Measurements from ENCODE around the gene MYLIP.

MYLIP gene

DNA sequence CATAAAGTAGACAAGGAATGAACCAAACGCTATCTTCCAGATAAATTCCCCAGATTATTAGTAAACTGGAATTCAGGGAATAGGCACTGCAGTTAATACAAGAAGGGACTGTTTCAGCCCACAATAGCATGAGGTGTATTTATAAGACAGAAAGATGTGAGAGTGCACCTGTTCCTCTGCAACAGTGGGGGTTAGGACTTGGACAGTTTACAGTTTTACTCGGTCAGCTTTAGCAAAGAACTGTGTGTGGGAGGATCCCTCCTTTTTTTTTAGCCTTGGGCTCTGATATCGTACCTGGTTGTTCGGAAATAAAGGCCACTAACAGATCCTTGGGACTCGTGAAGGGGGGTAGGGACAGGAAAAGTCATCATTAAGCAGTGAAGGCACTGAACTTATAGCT is 2.0 kb upstream of the MYLIP start:
- Mint-ChIP-seq H3K27me3 (no peaks in the 10 kb centered on the region), H3K4me1 (peaks cover 21% of the 10 kb centered on the region), H3K36me3 (no peaks in the 10 kb centered on the region), H3K4me3 (no peak overlapping the region), H3K27ac (no peak overlapping the region), H3K9me3 (no peaks in the 10 kb centered on the region)
- ATAC-seq = no peak

DNA sequence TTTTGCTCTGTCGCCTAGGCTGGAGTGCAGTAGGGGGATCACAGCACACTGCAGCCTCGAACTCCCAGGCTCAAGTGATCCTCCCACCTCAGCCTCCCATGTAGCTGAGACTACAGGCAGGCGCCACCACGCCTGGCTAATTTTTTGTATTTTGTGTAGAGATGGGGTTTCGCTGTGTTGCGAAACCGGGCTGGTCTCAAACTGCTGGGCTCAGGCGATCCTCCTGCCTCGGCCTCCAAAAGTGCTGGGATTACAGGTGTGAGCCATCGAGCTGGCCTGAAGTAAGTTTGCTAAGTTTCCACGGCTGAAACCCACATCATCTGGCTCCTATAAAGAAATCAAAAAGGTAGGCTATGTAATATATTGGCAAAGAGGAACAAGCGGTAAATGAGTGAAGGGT is 1.4 kb upstream of the MYLIP start:
- Mint-ChIP-seq H3K4me3 (peak overlapping the region; percentile 41), H3K36me3 (no peaks in the 10 kb centered on the region), H3K27ac (peak overlapping the region; percentile 87), H3K27me3 (no peaks in the 10 kb centered on the region), H3K9me3 (no peaks in the 10 kb centered on the region), H3K4me1 (peaks cover 21% of the 10 kb centered on the region)
- no peak for ATAC-seq

DNA sequence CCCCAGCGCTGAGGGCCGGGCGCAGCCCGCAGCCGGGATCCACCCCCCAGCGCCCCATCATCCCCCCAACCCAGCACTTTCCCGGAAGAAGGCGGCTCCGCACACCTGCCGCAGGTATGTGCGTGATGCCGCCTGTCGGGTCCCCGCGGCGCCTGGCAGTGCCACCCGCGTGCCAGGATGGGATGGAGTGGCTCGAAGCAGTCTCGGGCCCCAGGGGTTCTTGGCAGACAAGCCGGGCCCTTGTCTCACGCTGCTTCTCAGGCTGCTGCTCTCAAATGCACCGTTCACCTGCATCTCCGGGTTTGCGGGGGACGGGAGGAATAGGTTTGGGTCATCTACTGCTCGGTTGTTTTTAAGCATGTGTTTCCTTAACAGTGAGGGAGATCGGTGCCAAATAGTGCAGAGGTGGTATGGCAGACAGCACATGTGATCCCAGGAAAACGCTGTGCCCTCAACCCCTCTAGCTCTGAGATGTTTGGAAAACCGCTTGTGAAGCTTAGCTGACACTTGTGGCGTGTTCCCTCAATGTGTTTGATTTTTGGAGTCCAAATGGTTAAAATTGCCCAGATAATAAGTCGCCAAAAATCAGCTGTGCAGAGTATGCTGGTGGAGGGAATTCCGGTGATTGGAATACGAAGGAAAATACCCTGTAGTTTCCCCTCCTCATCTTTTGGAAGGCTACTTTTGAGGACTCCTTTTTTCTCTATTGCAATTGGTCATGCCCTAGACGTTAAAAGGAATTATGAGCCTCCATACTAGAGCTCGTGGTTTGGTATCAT is 926 bp downstream of the MYLIP start:
- H3K9me3 Mint-ChIP-seq = no peaks in the 10 kb centered on the region
- H3K27ac Mint-ChIP-seq = peak overlapping the region; percentile 87
- ATAC-seq = no peak
- H3K4me3 Mint-ChIP-seq = peak overlapping the region; percentile 85
- H3K4me1 Mint-ChIP-seq = peaks cover 38% of the 10 kb centered on the region
- H3K36me3 Mint-ChIP-seq = peaks cover 22% of the 10 kb centered on the region
- no peaks in the 10 kb centered on the region for H3K27me3 Mint-ChIP-seq

DNA sequence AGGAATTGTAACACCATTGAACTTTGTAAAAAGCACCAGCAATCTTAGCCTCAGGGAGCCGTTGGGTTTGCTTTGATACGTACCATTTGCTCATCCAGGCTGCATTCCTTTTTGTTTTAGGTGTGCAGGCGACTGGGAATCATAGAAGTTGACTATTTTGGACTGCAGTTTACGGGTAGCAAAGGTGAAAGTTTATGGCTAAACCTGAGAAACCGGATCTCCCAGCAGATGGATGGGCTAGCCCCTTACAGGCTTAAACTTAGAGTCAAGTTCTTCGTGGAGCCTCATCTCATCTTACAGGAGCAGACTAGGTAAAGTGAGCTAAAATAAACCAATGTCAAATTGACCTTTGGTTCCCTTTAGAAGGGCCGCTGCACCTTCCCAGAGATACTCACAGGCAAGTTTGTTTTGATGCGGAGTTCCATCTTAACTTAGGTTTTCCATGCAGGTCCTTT is 1.6 kb downstream of the MYLIP start:
- Mint-ChIP-seq H3K4me1 (peaks cover 43% of the 10 kb centered on the region), H3K27me3 (no peaks in the 10 kb centered on the region), H3K36me3 (peaks cover 27% of the 10 kb centered on the region), H3K9me3 (no peaks in the 10 kb centered on the region), H3K27ac (peak overlapping the region; percentile 87), H3K4me3 (peak overlapping the region; percentile 85)
- no peak for ATAC-seq

DNA sequence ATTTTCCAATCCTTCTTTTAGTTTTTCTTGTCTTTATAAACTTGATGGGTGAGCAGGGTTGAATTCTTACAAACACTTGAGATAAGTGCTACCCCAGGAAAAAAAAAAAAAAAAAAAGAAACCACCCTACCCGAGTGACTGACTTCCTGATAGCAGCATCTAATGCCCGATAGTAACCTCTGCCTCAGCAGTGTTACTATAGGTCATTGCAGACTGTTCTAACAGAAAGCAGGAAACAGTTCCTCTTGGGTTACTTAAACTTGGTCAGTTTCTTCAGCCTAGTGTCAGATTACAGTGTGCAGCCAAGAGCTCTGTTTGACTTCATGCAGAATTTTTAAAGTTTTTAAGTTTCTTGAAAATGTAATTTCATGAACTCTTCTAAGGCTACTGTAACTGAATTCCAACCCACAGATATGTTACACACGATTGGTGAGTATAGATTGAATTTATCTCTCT is 2.1 kb downstream of the MYLIP start:
- ATAC-seq = peak; percentile 77
- H3K36me3 Mint-ChIP-seq = peaks cover 27% of the 10 kb centered on the region

DNA sequence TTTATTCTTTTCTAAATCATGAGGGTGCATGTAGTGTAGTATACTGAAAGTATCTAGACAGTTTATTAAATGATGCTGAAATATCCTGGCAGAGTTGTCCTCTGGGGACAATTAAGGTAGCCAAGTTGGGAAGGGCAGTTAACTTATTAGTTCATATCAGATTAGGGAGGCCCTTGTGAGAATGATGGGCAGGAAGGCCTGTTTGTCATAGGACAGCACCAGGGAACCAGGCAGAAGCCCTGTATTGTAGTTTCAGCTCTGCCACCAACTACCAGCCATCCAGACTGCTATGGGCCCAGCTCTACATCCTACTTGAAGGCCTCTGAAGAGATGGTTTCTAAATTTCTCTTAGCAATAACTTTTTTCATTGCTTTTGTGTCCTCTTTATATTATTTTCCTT is 4.0 kb downstream of the MYLIP start:
- no peaks in the 10 kb centered on the region for H3K27me3 Mint-ChIP-seq
- ATAC-seq = no peak
- peak overlapping the region; percentile 51 for H3K4me3 Mint-ChIP-seq
- H3K9me3 Mint-ChIP-seq = no peaks in the 10 kb centered on the region
- H3K4me1 Mint-ChIP-seq = peaks cover 57% of the 10 kb centered on the region
- H3K36me3 Mint-ChIP-seq = peaks cover 34% of the 10 kb centered on the region
- no peak overlapping the region for H3K27ac Mint-ChIP-seq

More for the DNA sequence above, 2.1 kb downstream of the MYLIP start:
- Mint-ChIP-seq H3K4me3 (peak overlapping the region; percentile 85), H3K4me1 (peaks cover 48% of the 10 kb centered on the region), H3K9me3 (no peaks in the 10 kb centered on the region), H3K27me3 (no peaks in the 10 kb centered on the region), H3K27ac (peak overlapping the region; percentile 87)

DNA sequence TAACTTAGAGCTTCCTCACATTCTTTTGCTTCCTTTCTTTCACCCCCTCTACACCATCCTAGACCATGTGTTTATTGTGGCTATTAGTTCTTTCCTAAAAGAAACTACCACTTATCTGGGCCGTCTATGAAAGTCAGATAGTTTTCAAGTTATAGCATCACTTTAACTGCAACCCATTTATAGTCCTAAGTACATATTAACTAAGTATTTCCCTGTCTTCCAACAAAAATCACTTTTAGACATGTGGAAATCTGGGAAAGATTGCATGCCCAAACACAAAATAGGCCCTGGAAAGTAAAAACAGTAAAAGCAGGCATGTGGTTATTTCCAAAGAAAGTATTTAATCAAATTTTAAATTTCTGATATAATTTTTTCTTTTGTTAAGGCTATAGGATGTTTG is 5.5 kb downstream of the MYLIP start:
- no peaks in the 10 kb centered on the region for H3K27me3 Mint-ChIP-seq
- no peaks in the 10 kb centered on the region for H3K9me3 Mint-ChIP-seq
- no peak overlapping the region for H3K4me3 Mint-ChIP-seq
- H3K27ac Mint-ChIP-seq = no peak overlapping the region
- H3K36me3 Mint-ChIP-seq = peaks cover 34% of the 10 kb centered on the region
- ATAC-seq = no peak
- peaks cover 57% of the 10 kb centered on the region for H3K4me1 Mint-ChIP-seq

DNA sequence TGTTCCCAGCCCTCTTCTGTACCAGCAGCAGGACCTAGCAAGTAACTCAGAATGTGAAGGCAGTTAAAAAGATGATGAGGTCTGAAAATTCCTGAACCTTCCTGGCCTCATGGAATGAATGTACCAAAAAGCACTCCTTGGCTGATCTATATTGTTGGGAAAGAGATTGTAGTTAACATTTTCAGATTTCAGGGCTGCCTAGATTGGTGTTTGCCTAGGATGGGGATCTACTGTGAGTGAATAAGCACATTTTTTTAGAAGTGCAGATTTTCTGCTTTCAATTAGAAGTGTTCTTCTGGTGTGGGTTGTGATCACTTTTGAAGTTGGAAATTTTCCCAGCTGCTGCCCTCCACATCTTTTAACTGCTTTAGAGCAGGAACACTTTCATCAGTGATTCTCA is 6.2 kb downstream of the MYLIP start:
- ATAC-seq = no peak
- Mint-ChIP-seq H3K4me3 (no peak overlapping the region), H3K27ac (no peak overlapping the region), H3K9me3 (no peaks in the 10 kb centered on the region), H3K27me3 (no peaks in the 10 kb centered on the region), H3K4me1 (peaks cover 59% of the 10 kb centered on the region), H3K36me3 (peaks cover 37% of the 10 kb centered on the region)

DNA sequence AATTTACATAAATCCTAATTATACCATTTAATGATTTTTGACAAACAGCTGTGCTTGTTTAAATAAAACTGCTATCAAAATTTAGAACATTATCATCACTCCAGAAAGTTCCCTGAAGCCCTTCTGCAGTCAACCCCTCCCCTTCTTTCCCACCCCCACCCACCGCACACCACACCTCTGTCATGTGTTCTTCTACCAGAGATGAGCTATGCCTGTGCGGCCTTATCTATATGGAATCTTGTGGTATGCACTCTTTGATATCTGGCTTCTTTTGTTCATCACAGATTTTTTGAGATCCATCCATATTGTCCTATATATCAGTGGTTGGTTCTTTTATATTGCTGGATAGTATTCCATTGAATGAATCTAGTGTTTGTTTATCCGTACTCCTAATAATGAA is 7.2 kb downstream of the MYLIP start:
- ATAC-seq = no peak
- peaks cover 47% of the 10 kb centered on the region for H3K36me3 Mint-ChIP-seq
- no peak overlapping the region for H3K4me3 Mint-ChIP-seq
- no peaks in the 10 kb centered on the region for H3K27me3 Mint-ChIP-seq
- H3K4me1 Mint-ChIP-seq = peaks cover 69% of the 10 kb centered on the region
- H3K9me3 Mint-ChIP-seq = no peaks in the 10 kb centered on the region
- H3K27ac Mint-ChIP-seq = no peak overlapping the region

DNA sequence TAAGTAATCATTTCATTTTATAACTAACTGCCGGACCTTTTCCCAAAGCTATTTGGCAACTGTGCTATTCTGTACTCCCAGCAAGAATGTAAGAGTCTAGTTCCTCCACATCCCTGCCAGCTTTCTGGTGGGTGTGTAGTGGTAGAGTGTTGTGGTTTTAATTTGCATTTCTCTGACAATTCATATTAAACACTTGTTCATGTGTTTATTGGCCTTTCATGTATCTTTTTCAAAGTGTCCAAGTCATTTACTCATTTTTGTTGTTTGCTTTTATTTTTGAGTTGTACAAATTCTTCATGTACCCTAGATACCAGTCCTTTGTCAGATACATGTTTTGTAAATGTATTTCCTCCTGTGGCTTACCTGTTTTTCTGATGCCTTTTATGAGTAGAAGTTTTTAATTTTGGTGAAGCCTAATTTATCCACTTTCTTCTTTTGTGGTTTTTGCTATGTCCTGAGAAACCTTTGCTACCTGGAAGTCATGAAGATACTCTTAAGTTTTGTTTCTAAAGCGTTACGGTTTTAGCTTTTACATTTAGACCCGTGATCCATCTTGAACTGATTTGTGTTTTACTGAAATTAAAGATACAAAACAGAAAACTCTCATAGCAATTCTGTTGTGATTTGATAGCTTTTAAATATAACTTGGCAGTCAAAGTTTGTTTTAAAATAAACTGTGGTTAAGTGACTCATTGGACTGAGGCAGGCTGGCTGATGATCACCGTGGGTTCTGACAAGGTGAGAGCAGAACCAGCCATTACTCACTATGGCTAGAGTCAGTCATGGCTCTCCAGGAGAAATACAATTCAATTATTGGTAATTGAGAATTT is 8.0 kb downstream of the MYLIP start:
- Mint-ChIP-seq H3K27me3 (no peaks in the 10 kb centered on the region), H3K36me3 (peaks cover 53% of the 10 kb centered on the region), H3K27ac (peak overlapping the region; percentile 46), H3K4me1 (peaks cover 69% of the 10 kb centered on the region), H3K9me3 (no peaks in the 10 kb centered on the region), H3K4me3 (peak overlapping the region; percentile 31)
- ATAC-seq = no peak

DNA sequence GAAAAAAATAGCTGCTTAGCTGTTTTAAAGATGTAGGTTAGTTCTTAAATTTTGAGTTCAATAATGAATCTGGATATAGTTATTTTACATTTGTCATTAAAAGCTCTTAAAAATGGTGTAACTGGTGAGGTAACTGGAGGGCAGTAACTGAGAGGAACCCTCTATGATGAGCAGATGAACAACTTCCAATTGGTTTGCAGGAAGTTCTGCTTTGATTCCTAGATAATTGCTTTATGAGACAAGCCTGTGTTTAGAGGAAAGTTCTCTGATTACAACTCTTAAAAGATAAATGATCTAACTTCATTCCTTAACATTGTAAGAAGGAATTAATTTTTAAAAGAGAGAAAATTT is 8.5 kb downstream of the MYLIP start:
- Mint-ChIP-seq H3K36me3 (peaks cover 59% of the 10 kb centered on the region), H3K9me3 (no peaks in the 10 kb centered on the region), H3K4me3 (no peak overlapping the region), H3K27me3 (no peaks in the 10 kb centered on the region), H3K4me1 (peaks cover 69% of the 10 kb centered on the region), H3K27ac (no peak overlapping the region)
- no peak for ATAC-seq

DNA sequence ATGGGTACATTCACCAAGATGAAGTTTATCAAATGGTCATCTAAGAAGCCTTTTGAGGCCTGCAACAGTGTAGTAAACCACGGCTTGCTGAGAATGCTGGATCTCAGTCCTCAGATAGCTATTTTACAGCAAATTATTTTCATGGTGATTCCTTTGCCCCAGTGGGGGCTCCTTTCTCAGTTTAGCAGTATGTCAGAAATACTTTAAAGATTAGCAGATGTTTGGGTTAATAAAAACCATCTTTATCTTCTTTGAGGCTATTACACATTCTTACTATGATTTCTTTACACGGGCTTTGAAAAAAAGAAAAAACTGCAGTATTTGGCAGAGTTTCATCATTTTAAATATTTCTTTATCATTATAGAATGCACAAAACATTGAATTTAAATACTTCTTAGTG is 10.7 kb downstream of the MYLIP start:
- Mint-ChIP-seq H3K4me3 (no peak overlapping the region), H3K27ac (no peak overlapping the region), H3K9me3 (no peaks in the 10 kb centered on the region), H3K4me1 (peaks cover 52% of the 10 kb centered on the region), H3K36me3 (peaks cover 59% of the 10 kb centered on the region), H3K27me3 (no peaks in the 10 kb centered on the region)
- ATAC-seq = no peak

DNA sequence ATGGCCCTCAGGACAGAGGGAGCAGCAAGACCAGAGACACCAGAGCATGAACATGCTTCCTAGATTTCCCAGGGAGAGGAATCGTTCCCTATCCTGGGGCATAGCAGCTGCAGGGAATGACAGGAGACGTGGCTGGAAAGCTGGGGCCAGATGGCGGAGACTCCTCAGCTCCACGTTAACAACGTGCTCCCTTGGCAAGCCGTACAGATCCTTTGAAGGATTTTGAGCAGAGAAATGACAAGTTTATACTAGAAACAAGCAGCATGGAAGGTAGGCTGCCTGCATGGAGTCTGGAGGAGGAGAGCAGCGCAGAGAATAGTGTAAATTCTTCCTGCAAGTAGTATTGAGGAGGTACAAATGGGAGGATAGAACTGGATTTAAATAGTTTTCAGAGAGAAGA is 11.7 kb downstream of the MYLIP start:
- H3K36me3 Mint-ChIP-seq = peaks cover 63% of the 10 kb centered on the region
- H3K9me3 Mint-ChIP-seq = no peaks in the 10 kb centered on the region
- H3K4me3 Mint-ChIP-seq = no peak overlapping the region
- no peaks in the 10 kb centered on the region for H3K27me3 Mint-ChIP-seq
- H3K27ac Mint-ChIP-seq = no peak overlapping the region
- ATAC-seq = no peak
- peaks cover 42% of the 10 kb centered on the region for H3K4me1 Mint-ChIP-seq

DNA sequence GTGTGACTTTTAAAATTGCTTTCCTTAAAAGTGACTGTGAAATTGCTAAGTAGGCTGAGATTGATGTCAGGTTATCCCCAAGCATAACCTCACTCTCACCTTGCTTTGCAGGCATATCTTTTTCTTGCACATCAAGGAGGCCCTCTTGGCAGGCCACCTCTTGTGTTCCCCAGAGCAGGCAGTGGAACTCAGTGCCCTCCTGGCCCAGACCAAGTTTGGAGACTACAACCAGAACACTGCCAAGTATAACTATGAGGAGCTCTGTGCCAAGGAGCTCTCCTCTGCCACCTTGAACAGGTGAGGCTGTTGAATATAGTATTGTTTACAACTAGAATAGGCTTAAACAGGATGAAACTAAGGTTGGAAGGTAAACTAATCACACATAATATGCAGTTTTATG is 12.6 kb downstream of the MYLIP start:
- Mint-ChIP-seq H3K36me3 (peaks cover 71% of the 10 kb centered on the region), H3K4me3 (no peak overlapping the region), H3K4me1 (peaks cover 33% of the 10 kb centered on the region), H3K27me3 (no peaks in the 10 kb centered on the region), H3K9me3 (no peaks in the 10 kb centered on the region), H3K27ac (no peak overlapping the region)
- no peak for ATAC-seq

DNA sequence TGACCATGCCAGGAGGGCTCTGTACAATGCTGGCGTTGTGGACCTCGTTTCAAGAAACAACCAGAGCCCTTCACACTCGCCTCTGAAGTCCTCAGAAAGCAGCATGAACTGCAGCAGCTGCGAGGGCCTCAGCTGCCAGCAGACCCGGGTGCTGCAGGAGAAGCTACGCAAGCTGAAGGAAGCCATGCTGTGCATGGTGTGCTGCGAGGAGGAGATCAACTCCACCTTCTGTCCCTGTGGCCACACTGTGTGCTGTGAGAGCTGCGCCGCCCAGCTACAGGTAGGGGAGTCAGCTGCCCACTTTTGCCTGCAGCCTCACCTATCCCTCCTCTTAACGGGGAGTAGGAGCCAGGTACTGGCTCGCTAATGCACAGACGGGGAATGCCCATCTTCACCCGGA is 16.2 kb downstream of the MYLIP start:
- H3K4me1 Mint-ChIP-seq = peaks cover 15% of the 10 kb centered on the region
- no peak overlapping the region for H3K4me3 Mint-ChIP-seq
- H3K9me3 Mint-ChIP-seq = no peaks in the 10 kb centered on the region
- no peaks in the 10 kb centered on the region for H3K27me3 Mint-ChIP-seq
- peaks cover 92% of the 10 kb centered on the region for H3K36me3 Mint-ChIP-seq
- ATAC-seq = no peak
- no peak overlapping the region for H3K27ac Mint-ChIP-seq

DNA sequence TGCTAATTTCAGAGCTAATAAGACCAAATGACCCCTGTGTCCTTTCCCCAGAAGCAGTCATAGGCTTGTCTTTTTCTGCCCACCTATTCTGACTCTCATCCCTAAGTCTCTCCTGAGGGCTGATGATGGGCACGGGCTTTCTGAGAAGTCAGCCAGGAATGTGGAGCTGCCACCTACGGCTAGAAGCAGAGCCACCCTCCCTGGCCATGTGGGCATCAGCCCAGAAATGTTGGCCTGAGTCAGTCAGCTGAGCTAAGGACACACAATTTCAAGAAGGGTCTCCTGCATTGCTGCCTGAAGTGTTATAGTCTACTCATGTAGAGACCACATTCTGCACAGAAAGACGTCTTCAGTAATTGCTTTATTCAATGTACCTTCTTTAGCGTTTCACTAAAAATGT is 17.1 kb downstream of the MYLIP start:
- no peaks in the 10 kb centered on the region for H3K27me3 Mint-ChIP-seq
- no peak overlapping the region for H3K4me3 Mint-ChIP-seq
- H3K4me1 Mint-ChIP-seq = peaks cover 5% of the 10 kb centered on the region
- no peak for ATAC-seq
- H3K36me3 Mint-ChIP-seq = peaks cover 92% of the 10 kb centered on the region
- H3K9me3 Mint-ChIP-seq = no peaks in the 10 kb centered on the region
- no peak overlapping the region for H3K27ac Mint-ChIP-seq
